GM18907 (cell line): ENCODE measurements around the gene DPH7.
"Not testable (repeated sequence)": the region's sequence is repeated elsewhere in the genome, so short reads cannot be mapped to it uniquely, and the experiment has no call there.

Source experiments
- ATAC-seq: cut with Tn5 transposase; IDR thresholded peaks from one replicate; pipeline ENCODE4 v1.9.1; 2021; ENCODE audit warnings: mild to moderate bottlenecking, moderate library complexity; ENCODE audit not compliant: unreplicated experiment

DPH7 gene

GRCh38 chr9:137578518-137579258 is at the start of gene DPH7:
DPH7 (minus strand) TSS chr9:137578925; CDS start chr9:137578777, 148 bp downstream.
- peak; percentile 80 for ATAC-seq

- not testable (repeated sequence) for ATAC-seq
Measured at GRCh38 chr9:137627406-137627805, 48.7 kb upstream of the DPH7 start.

GRCh38 chr9:137626464-137626863 is 47.7 kb upstream of the DPH7 start:
- no peak for ATAC-seq

- not testable (repeated sequence) for ATAC-seq
Measured at GRCh38 chr9:137622211-137622610, 43.5 kb upstream of the DPH7 start.

- ATAC-seq = no peak
Measured at GRCh38 chr9:137621131-137621757, 42.5 kb upstream of the DPH7 start.

- no peak for ATAC-seq
Measured at GRCh38 chr9:137620581-137620980, 41.9 kb upstream of the DPH7 start.

GRCh38 chr9:137620048-137620405 is 41.3 kb upstream of the DPH7 start:
- no peak for ATAC-seq

GRCh38 chr9:137619240-137620047 is 40.7 kb upstream of the DPH7 start:
- ATAC-seq = peak; percentile 17

GRCh38 chr9:137618105-137619067 is 39.7 kb upstream of the DPH7 start, which contains the start of gene EHMT1:
EHMT1 (plus strand) TSS chr9:137619005; CDS start chr9:137619029, 24 bp downstream.
- ATAC-seq = peak; percentile 63

GRCh38 chr9:137615387-137615871 is 36.7 kb upstream of the DPH7 start:
- ATAC-seq = no peak

GRCh38 chr9:137614631-137615386 is 36.1 kb upstream of the DPH7 start:
- no peak for ATAC-seq

GRCh38 chr9:137613738-137614523 is 35.2 kb upstream of the DPH7 start:
- ATAC-seq = no peak

- ATAC-seq = no peak
Measured at GRCh38 chr9:137613259-137613658, 34.5 kb upstream of the DPH7 start.

- no peak for ATAC-seq
Measured at GRCh38 chr9:137612741-137613142, 34.0 kb upstream of the DPH7 start.

GRCh38 chr9:137611623-137612609 is 33.2 kb upstream of the DPH7 start:
- no peak for ATAC-seq

GRCh38 chr9:137610944-137611343 is 32.2 kb upstream of the DPH7 start:
- ATAC-seq = no peak

- ATAC-seq = no peak
Measured at GRCh38 chr9:137607141-137607857, 28.6 kb upstream of the DPH7 start.
